Mucosa of descending colon (tissue), 3 donors: ENCODE data around the gene ZNF12. TPM values are rescaled to one million over a fixed set of nuclear protein-coding genes. Genes with fewer than 3 reads are reported as not detected.
"Not testable (repeated sequence)": the region's sequence is repeated elsewhere in the genome, so short reads cannot be mapped to it uniquely, and the experiment has no call there.

Experiments
- ATAC-seq: fragments of 200-7000 bp; cut with Tn5 transposase; one replicate; pipeline ENCODE4 v1.9.1; 2020; ENCODE audit warnings: mild to moderate bottlenecking, moderate library complexity
- DNase-seq, 3 donors: peaks; one replicate each; pipeline ENCODE4 v3.0.0-alpha.2; 2020
- H3K36me3 ChIP-seq: fragments of 200-600 bp; one replicate; pipeline ENCODE4 v1.8.0; 2021; ENCODE audit warnings: low read depth, mild to moderate bottlenecking
- H3K4me1 ChIP-seq: fragments of 200-600 bp; one replicate; pipeline ENCODE4 v1.8.0; 2021; ENCODE audit warnings: low read depth, mild to moderate bottlenecking
- H3K4me3 ChIP-seq: fragments of 200-600 bp; one replicate; pipeline ENCODE4 v1.8.0; 2021; ENCODE audit warnings: mild to moderate bottlenecking
- H3K9me3 ChIP-seq: fragments of 200-600 bp; one replicate; pipeline ENCODE4 v1.8.0; 2021; ENCODE audit warnings: mild to moderate bottlenecking
- CTCF ChIP-seq: fragments of 200-600 bp; IDR thresholded peaks from one replicate; pipeline ENCODE4 v1.8.0; 2022; ENCODE audit warnings: antibody characterized with exemption, mild to moderate bottlenecking
- intact Hi-C, 2 donors: fragments of 100-400 bp; cut with DNase I in 1 of 2; cut with micrococcal nuclease in 1 of 2; formaldehyde crosslinking; loops; one replicate each; pipeline versions ENCODE4 v1.11.0 to v1.11.1; 2022; cut with DNase I, micrococcal nuclease
- total RNA-seq, 3 donors: library from RNA; stranded (reverse); fragmentation: NEBNext Ultra II Directional in 2 of 3; extraction: Animal tissue kit (Norgen Biotek cat#: 25700) in 2 of 3; gene quantifications; one replicate each; pipeline versions ENCODE4 v1.2.1 to v1.2.4, GENCODE V29; 2021 to 2023
- donor health status: DM: no; HTN: no; CAD: no; lungs with moderate emphysema.
- donor health status: DM: no; HTN: no; CAD: no.
- donor health status: DM: no; HTN: yes; CAD: no.

Gene ZNF12
- total RNA-seq, 3 donors from 2014 or later, result 17.7 to 27.7 (median 26.1) TPM

GRCh38 chr7:6729492-6730342, 23.0 kb upstream of the ZNF12 start:
- TF ChIP-seq CTCF, result no peak
- H3K4me3 ChIP-seq, result peak overlapping the region; percentile 90
- no peaks in the 10 kb centered on the region for H3K9me3 ChIP-seq
- H3K36me3 ChIP-seq, result no peaks in the 10 kb centered on the region
- peaks cover 6% of the 10 kb centered on the region for H3K4me1 ChIP-seq
- intact Hi-C loops, result no loop called here
- peak; percentile 100 for ATAC-seq
- peak; percentile 93 to 95 (median 93) for DNase-seq

GRCh38 chr7:6728893-6729491, 22.2 kb upstream of the ZNF12 start:
- DNase-seq, result peak in 1 of 3 donors; percentile 7
- H3K4me1 ChIP-seq, H3K36me3 ChIP-seq, H3K9me3 ChIP-seq, H3K4me3 ChIP-seq, ATAC-seq, intact Hi-C loops: not testable (repeated sequence)

- no peak for ATAC-seq
- Histone ChIP-seq H3K4me1 (peaks cover 6% of the 10 kb centered on the region), H3K4me3 (no peak overlapping the region), H3K36me3 (no peaks in the 10 kb centered on the region), H3K9me3 (no peaks in the 10 kb centered on the region)
- intact Hi-C loops, result no loop called here
- no peak for TF ChIP-seq CTCF
- DNase-seq, result no peak
These were observed 20.9 kb upstream of the ZNF12 start for GRCh38 chr7:6727663-6728062.

GRCh38 chr7:6726341-6726740, 19.6 kb upstream of the ZNF12 start:
- ATAC-seq, H3K4me3 ChIP-seq, H3K9me3 ChIP-seq, intact Hi-C loops, H3K4me1 ChIP-seq, H3K36me3 ChIP-seq, DNase-seq: not testable (repeated sequence)

GRCh38 chr7:6725003-6725402, 18.3 kb upstream of the ZNF12 start:
- Histone ChIP-seq H3K36me3 (no peaks in the 10 kb centered on the region), H3K4me1 (no peaks in the 10 kb centered on the region), H3K9me3 (no peaks in the 10 kb centered on the region), H3K4me3 (no peak overlapping the region)
- ATAC-seq, result no peak
- TF ChIP-seq CTCF, result no peak
- peak; percentile 15 to 61 (median 33) for DNase-seq
- intact Hi-C loops, result no loop called here

- H3K36me3 ChIP-seq, DNase-seq, H3K4me1 ChIP-seq, intact Hi-C loops, H3K9me3 ChIP-seq, ATAC-seq, H3K4me3 ChIP-seq: not testable (repeated sequence)
These were observed 17.6 kb upstream of the ZNF12 start for GRCh38 chr7:6724351-6724750.

- peak in 1 of 3 donors; percentile 7 for DNase-seq
- no peaks in the 10 kb centered on the region for H3K9me3 ChIP-seq
- intact Hi-C loops, result no loop called here
- no peaks in the 10 kb centered on the region for H3K4me1 ChIP-seq
- H3K36me3 ChIP-seq, result no peaks in the 10 kb centered on the region
- no peak for TF ChIP-seq CTCF
- no peak for ATAC-seq
- no peak overlapping the region for H3K4me3 ChIP-seq
These were observed 11.4 kb upstream of the ZNF12 start for GRCh38 chr7:6718124-6718523.

GRCh38 chr7:6715898-6716297, 9.2 kb upstream of the ZNF12 start:
- intact Hi-C loops, DNase-seq, H3K4me3 ChIP-seq, H3K9me3 ChIP-seq, ATAC-seq, H3K36me3 ChIP-seq, H3K4me1 ChIP-seq: not testable (repeated sequence)
